ENCODE data around the gene IP6K2. TPM values are rescaled to one million over a fixed set of nuclear protein-coding genes. Genes with fewer than 3 reads are reported as not detected.
A peak's percentile ranks its signal among the peaks of the same experiment; 100 is the strongest.

IP6K2 gene
- total and polyA plus RNA-seq, 2 of the 8 experiments (the other 6 are each of a cell fraction or from before 2014, with no cell fraction given), result 95.8 to 144 TPM

DNA sequence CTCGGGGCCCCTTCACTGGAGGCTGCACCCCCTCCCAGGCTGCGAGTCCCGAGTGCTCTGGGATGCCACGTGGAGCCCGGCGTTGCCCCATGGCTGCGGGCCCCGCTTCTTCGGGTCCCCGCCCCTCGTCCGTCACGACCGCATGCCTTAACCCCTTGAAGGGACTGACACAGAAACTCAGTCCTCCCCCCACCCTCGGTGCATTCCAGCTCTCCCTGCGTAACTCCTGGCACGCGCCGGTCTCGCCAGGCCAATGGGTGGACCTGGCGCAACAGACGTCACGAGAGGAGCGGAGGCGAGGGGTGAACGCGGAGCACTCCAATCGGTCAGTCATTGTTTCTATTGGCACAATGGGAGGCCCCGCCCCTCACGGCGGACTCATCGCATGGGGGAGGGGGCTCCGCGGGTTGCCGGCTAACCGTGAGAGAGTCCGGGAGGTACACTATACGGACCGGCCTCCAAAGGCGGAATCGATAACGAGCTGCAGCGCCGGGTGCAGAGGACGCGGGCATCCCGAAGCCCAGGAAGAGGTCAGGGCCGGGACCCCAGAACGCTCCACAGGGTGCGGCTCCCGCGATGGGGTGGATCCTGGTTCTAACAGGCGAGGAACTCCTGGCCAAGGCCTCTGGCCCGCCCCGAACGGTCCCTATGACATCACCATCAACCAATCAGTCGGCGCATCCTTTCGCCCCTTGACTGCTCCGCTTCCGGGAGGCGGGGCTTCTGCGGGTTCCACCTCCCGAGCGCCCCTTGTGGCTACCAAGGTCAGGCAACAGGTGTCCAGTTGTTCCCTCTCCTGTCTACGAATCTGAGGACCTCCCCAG is 53.3 kb downstream of the IP6K2 start (continued):
- TF ChIP-seq, protein P1, sequence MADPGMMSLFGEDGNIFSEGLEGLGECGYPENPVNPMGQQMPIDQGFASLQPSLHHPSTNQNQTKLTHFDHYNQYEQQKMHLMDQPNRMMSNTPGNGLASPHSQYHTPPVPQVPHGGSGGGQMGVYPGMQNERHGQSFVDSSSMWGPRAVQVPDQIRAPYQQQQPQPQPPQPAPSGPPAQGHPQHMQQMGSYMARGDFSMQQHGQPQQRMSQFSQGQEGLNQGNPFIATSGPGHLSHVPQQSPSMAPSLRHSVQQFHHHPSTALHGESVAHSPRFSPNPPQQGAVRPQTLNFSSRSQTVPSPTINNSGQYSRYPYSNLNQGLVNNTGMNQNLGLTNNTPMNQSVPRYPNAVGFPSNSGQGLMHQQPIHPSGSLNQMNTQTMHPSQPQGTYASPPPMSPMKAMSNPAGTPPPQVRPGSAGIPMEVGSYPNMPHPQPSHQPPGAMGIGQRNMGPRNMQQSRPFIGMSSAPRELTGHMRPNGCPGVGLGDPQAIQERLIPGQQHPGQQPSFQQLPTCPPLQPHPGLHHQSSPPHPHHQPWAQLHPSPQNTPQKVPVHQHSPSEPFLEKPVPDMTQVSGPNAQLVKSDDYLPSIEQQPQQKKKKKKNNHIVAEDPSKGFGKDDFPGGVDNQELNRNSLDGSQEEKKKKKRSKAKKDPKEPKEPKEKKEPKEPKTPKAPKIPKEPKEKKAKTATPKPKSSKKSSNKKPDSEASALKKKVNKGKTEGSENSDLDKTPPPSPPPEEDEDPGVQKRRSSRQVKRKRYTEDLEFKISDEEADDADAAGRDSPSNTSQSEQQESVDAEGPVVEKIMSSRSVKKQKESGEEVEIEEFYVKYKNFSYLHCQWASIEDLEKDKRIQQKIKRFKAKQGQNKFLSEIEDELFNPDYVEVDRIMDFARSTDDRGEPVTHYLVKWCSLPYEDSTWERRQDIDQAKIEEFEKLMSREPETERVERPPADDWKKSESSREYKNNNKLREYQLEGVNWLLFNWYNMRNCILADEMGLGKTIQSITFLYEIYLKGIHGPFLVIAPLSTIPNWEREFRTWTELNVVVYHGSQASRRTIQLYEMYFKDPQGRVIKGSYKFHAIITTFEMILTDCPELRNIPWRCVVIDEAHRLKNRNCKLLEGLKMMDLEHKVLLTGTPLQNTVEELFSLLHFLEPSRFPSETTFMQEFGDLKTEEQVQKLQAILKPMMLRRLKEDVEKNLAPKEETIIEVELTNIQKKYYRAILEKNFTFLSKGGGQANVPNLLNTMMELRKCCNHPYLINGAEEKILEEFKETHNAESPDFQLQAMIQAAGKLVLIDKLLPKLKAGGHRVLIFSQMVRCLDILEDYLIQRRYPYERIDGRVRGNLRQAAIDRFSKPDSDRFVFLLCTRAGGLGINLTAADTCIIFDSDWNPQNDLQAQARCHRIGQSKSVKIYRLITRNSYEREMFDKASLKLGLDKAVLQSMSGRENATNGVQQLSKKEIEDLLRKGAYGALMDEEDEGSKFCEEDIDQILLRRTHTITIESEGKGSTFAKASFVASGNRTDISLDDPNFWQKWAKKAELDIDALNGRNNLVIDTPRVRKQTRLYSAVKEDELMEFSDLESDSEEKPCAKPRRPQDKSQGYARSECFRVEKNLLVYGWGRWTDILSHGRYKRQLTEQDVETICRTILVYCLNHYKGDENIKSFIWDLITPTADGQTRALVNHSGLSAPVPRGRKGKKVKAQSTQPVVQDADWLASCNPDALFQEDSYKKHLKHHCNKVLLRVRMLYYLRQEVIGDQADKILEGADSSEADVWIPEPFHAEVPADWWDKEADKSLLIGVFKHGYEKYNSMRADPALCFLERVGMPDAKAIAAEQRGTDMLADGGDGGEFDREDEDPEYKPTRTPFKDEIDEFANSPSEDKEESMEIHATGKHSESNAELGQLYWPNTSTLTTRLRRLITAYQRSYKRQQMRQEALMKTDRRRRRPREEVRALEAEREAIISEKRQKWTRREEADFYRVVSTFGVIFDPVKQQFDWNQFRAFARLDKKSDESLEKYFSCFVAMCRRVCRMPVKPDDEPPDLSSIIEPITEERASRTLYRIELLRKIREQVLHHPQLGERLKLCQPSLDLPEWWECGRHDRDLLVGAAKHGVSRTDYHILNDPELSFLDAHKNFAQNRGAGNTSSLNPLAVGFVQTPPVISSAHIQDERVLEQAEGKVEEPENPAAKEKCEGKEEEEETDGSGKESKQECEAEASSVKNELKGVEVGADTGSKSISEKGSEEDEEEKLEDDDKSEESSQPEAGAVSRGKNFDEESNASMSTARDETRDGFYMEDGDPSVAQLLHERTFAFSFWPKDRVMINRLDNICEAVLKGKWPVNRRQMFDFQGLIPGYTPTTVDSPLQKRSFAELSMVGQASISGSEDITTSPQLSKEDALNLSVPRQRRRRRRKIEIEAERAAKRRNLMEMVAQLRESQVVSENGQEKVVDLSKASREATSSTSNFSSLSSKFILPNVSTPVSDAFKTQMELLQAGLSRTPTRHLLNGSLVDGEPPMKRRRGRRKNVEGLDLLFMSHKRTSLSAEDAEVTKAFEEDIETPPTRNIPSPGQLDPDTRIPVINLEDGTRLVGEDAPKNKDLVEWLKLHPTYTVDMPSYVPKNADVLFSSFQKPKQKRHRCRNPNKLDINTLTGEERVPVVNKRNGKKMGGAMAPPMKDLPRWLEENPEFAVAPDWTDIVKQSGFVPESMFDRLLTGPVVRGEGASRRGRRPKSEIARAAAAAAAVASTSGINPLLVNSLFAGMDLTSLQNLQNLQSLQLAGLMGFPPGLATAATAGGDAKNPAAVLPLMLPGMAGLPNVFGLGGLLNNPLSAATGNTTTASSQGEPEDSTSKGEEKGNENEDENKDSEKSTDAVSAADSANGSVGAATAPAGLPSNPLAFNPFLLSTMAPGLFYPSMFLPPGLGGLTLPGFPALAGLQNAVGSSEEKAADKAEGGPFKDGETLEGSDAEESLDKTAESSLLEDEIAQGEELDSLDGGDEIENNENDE (IDR thresholded peaks at IDR 0.05; ENCODE audit: insufficient replicate concordance, low read length), result no peak
- TF ChIP-seq SAP30 (IDR thresholded peaks at IDR 0.05; ENCODE audit: insufficient read depth, insufficient replicate concordance, low read length) (no peak), SIN3A (conservative IDR thresholded peaks at IDR 0.05 in 1 of 2, IDR thresholded peaks at IDR 0.05 in 1 of 2; ENCODE audit: low read depth in 1 of 2, low read length in 2 of 2) (peak; percentile 31 to 65; a peak in 2 of 4 replicates), YY1 (IDR thresholded peaks at IDR 0.05; ENCODE audit: low read depth, low read length) (peak; percentile 69; the same call in 1 of the 2 replicates), GTF2F1 (IDR thresholded peaks at IDR 0.05; ENCODE audit: borderline replicate concordance, low read depth, low read length) (peak; percentile 29; the same call in 1 of the 2 replicates), TAF1 (IDR thresholded peaks at IDR 0.05; ENCODE audit: low read depth, low read length) (peak; percentile 77), BACH1 (IDR thresholded peaks at IDR 0.05; ENCODE audit: low read length) (peak; percentile 77)
- TF ChIP-seq, protein P2, sequence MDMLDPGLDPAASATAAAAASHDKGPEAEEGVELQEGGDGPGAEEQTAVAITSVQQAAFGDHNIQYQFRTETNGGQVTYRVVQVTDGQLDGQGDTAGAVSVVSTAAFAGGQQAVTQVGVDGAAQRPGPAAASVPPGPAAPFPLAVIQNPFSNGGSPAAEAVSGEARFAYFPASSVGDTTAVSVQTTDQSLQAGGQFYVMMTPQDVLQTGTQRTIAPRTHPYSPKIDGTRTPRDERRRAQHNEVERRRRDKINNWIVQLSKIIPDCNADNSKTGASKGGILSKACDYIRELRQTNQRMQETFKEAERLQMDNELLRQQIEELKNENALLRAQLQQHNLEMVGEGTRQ (IDR thresholded peaks at IDR 0.05; ENCODE audit: low read length), result peak; percentile 30; the same call in 1 of the 2 replicates
